Measurements from ENCODE around the gene NPTXR.

The NPTXR gene

DNA sequence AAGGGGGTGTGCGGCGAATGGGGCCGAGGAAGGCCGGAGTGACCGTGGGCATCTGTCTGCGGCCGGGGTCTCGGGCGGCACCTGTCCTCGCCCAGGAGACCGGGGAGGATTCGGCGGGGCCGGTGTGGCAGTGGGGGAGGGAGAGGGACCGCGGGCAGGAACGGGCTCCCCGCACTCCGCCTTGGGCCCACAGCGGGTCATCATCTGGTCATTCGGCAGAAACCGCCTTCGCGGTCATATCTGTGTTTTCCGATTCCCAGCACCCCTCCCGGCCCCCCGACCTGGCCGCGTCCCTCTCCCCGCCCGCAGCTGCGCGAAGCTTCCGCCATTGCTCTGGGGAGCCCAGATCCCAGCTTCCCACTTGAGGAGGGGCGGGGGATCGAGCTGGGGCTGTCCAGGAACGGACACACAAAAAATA is 29.0 kb upstream of the NPTXR start:
- DNase-seq (ENCODE audit: low read depth): no peak
- TF ChIP-seq, protein P1, sequence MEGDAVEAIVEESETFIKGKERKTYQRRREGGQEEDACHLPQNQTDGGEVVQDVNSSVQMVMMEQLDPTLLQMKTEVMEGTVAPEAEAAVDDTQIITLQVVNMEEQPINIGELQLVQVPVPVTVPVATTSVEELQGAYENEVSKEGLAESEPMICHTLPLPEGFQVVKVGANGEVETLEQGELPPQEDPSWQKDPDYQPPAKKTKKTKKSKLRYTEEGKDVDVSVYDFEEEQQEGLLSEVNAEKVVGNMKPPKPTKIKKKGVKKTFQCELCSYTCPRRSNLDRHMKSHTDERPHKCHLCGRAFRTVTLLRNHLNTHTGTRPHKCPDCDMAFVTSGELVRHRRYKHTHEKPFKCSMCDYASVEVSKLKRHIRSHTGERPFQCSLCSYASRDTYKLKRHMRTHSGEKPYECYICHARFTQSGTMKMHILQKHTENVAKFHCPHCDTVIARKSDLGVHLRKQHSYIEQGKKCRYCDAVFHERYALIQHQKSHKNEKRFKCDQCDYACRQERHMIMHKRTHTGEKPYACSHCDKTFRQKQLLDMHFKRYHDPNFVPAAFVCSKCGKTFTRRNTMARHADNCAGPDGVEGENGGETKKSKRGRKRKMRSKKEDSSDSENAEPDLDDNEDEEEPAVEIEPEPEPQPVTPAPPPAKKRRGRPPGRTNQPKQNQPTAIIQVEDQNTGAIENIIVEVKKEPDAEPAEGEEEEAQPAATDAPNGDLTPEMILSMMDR (conservative IDR thresholded peaks at IDR 0.05; ENCODE audit: low read depth, low read length): no peak
- H3K4me3 ChIP-seq (ENCODE audit: low read length): peak overlapping the region; percentile 57

DNA sequence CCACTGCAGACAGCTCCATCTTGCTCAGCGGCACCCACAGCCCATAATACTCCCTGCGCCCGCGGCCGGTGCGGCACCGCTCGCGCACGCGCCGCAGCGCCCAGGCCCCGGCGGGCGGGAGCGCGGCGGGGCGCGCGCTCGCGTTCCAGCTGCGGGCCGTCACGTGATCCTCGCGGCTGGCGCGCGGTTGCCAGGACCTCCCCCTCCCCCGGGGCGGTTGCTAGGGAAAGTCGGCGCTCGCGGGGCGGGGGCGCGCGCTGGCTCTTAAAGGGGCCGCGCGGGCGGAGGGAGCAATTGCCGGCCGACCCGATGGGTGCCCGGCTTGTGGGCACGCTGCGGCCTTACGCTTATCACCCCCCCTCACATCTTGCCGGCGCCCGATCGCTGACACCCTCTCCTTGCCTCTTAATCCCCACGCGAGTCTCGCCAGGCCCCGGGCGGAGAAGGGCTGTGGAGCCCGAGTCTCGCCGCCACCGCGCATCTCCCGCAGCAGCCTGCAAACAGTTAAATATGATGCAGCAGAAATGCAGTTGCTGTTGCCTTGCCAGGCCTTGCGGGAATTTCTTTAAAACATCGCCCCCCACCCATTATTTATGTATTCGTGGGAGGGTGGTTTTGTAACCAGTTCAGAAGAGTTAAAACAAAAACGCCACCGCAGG is 28.5 kb upstream of the NPTXR start, which contains the start of gene CBX6:
Gene CBX6 (minus strand): TSS at position 45 of the 659 bp plus-strand sequence. CDS start 26 bp downstream, at position 19.
- H3K4me3 ChIP-seq (ENCODE audit: low read length): peak within 1 kb of the TSS; percentile 64
- peak; percentile 64 for DNase-seq (ENCODE audit: low read depth)
- TF ChIP-seq, protein P1 (conservative IDR thresholded peaks at IDR 0.05; ENCODE audit: low read depth, low read length): no peak

DNA sequence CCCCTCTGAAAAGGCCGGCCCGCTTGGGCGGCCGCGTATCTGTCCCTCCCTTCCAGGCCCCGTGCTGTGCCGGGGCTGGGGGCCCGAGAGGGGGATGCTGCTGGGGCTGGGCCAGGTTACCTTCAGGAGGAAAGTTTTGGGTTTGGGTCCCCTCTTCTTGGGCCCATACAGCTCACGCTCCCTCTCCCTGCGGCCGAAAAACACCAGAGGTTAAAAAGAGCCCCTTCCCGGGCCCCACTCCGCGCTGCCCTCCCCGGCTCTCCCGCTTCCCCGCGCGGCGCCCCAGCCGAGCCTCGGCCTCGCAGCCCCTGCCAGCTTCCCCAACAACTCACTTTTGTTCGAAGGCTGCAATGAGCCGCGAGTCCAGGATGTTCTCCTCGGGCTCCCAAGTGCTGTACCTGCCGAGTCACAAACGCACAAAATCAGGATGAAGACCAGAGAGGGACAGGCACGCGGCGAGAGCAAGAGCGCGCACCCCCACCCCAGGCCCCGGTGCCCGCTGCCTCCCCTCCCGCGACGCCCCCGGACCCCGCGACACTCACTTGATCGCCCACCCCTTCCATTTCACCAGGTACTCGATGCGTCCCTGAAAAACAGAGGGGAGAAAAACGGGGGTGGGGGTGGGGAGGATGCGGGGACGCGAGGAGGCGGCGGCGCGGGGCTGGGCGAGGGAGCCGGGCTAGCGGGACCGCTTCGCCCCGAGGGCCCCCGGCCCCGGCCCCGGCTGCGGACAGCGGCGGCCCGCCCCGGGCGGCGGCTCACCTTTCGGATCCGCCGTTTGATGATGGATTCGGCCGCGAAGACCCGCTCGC is 27.7 kb upstream of the NPTXR start:
- no peak for DNase-seq (ENCODE audit: low read depth)
- H3K4me3 ChIP-seq (ENCODE audit: low read length): peak overlapping the region; percentile 64
- TF ChIP-seq, protein P1 (conservative IDR thresholded peaks at IDR 0.05; ENCODE audit: low read depth, low read length): no peak

DNA sequence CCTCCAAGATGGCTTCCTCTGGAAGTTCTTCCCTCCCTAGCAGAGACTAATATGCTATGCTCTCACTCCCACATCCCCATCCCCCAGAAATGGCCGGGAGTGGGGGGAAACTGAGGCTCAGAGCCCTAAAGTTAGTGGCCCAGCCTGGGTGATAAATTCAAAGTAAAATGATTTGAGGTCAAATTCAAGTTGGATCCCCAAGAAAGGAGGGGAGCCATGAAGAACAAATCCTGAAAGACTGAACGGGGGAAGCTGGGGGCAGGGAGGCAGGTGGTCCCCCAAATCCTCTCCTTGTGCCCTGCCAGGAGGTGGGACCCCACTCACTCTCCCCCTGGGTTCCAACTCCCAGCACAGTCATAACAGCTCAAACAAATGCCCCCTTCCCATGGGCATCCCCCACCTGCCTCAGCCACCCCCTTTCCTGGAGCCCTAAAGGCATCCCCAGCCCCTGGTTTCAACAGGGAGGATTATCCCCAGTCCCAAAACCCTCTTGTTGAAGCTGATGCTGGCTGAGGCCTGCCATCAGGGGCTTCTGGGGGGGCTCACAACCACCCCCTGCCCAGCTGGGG is 27.0 kb upstream of the NPTXR start:
- DNase-seq (ENCODE audit: low read depth): no peak
- peak overlapping the region; percentile 64 for H3K4me3 ChIP-seq (ENCODE audit: low read length)
- TF ChIP-seq, protein P1 (conservative IDR thresholded peaks at IDR 0.05; ENCODE audit: low read depth, low read length): no peak

DNA sequence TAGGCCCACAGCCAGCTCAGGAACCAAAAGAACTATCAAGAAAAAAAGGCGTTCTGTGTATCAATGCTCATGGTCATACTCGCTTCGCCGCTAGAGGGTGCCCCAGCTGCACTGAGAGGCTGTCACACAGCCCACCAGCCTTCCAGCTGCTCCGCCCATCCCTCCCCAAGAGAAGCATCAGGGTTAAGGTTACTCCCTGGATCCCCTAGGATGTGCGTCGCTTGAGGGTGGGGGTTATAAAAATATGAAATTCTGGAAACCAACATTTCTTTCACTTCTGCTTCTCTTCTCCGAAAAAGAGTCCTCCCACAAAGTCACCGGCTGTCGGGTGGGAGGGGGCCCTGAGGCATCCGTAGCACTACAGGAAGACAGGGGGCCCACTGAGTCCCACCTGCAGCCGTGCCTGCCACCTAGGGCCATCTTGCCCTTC is 26.5 kb upstream of the NPTXR start:
- TF ChIP-seq, protein P1 (conservative IDR thresholded peaks at IDR 0.05; ENCODE audit: low read depth, low read length): peak; percentile 97
- no peak for DNase-seq (ENCODE audit: low read depth)
- peak overlapping the region; percentile 64 for H3K4me3 ChIP-seq (ENCODE audit: low read length)

DNA sequence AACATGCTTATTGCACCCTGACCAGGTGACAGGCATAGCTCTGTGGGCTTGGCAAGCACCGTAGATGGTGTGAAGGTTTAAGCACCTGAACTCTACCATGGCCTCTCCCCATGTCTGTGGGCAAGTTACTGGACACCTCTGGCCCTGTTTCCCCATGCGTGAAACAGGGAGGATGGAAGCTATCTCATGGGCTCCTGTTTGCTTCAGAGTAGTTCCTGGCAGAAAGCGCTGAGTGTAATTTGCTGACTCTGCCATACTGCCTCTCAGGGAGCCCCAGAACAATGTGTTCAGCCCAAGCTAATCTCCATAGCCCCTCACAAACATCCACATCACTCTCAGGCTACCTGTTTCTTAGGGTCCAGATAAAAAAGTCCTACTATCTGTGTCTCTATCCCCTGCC is 25.8 kb upstream of the NPTXR start:
- DNase-seq (ENCODE audit: low read depth): no peak
- TF ChIP-seq, protein P1 (conservative IDR thresholded peaks at IDR 0.05; ENCODE audit: low read depth, low read length): no peak
- H3K4me3 ChIP-seq (ENCODE audit: low read length): no peak overlapping the region
